Activated CD4-positive, alpha-beta memory T cell treated with anti-CD3 and anti-CD28 coated beads, Interleukin-2, amount 10 ng/mL, durations not matched to agents 7 days and 5 days (primary cell): ENCODE results near the gene ATF7IP. TPM values are rescaled to one million over a fixed set of nuclear protein-coding genes. Genes with fewer than 3 reads are reported as not detected.
A peak's percentile ranks its signal among the peaks of the same experiment; 100 is the strongest.

ENCODE experiments used
- CTCF ChIA-PET: fragments of 350-600 bp; sonication (Branson Sonifier 250); formaldehyde crosslinking; loops from one replicate; lab custom pipeline; 2021; ENCODE audit warnings: antibody characterized with exemption, inconsistent platforms; lab: Charles Lee
- POLR2A ChIA-PET: fragments of 350-600 bp; sonication (Branson Sonifier 250); formaldehyde crosslinking; loops from one replicate; lab custom pipeline; 2021; ENCODE audit warnings: antibody characterized with exemption; lab: Charles Lee
- DNase-seq: peaks from one replicate; pipeline ENCODE4 v3.0.0-alpha.2; 2020
- H3K27ac Mint-ChIP-seq: one replicate; pipeline ENCODE4 v1.8.0; 2021; ENCODE audit warnings: mild to moderate bottlenecking, mixed read lengths
- H3K27me3 Mint-ChIP-seq: one replicate; pipeline ENCODE4 v1.8.0; 2021; ENCODE audit warnings: mixed read lengths
- H3K36me3 Mint-ChIP-seq: one replicate; pipeline ENCODE4 v1.8.0; 2021; ENCODE audit warnings: low read depth, mixed read lengths
- H3K4me1 Mint-ChIP-seq: one replicate; pipeline ENCODE4 v1.8.0; 2021; ENCODE audit warnings: mixed read lengths
- H3K4me3 Mint-ChIP-seq: one replicate; pipeline ENCODE4 v1.8.0; 2021; ENCODE audit warnings: mild to moderate bottlenecking, mixed read lengths
- H3K9me3 Mint-ChIP-seq: one replicate; pipeline ENCODE4 v1.8.0; 2021; ENCODE audit warnings: mixed read lengths
- total RNA-seq, 2 experiments: library from RNA; stranded (reverse); gene quantifications; one replicate each; pipeline ENCODE4 v1.2.3, GENCODE V29; 2021

The ATF7IP gene
- total RNA-seq, 2 experiments from 2014 or later = 129 to 134 TPM

DNA sequence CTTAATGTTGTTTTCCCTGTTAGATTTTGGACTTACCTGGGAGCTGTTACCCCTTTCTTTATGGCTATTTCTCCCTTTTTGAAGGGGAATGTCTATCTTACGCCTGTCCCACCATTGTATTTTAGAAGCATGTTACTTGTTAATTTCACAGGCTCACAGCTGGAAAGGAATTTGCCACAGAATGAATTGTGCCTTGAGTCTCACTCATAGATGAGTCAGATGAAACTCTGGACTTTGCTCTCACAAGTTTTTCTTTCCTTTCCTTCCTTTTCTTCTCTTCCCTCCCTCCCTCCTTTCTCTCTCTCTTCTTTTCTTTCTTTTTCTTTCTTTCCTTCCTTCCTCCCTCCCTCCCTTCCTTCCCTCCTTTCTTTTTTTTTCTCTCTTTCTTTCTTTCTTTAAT, 9.3 kb upstream of the ATF7IP start:
- CTCF ChIA-PET = no interaction called here
- H3K4me3 Mint-ChIP-seq = no peak overlapping the region
- POLR2A ChIA-PET = no interaction called here
- H3K36me3 Mint-ChIP-seq = peaks cover 8% of the 10 kb centered on the region
- peaks cover 21% of the 10 kb centered on the region for H3K9me3 Mint-ChIP-seq
- no peaks in the 10 kb centered on the region for H3K4me1 Mint-ChIP-seq
- no peaks in the 10 kb centered on the region for H3K27me3 Mint-ChIP-seq
- DNase-seq = no peak
- no peak overlapping the region for H3K27ac Mint-ChIP-seq

DNA sequence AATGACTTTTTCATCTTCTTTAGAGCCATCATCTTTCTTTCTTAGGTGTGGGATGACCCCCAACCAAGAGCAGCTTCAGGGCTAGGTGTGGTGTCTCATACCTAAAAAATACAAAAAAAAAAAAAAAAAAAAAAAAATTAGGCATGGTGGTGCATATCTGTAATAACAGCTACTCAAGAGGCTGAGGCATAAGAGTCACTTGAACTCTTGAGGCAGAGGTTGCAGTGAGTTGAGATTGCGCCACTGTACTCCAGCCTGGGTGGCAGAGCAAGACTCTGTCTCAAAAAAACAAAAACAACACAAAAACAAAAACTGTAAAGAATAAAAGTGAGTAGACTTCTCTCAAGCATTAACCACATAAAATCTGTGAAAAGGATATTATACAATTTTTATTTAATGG, 8.0 kb upstream of the ATF7IP start:
- POLR2A ChIA-PET = no interaction called here
- peaks cover 15% of the 10 kb centered on the region for H3K9me3 Mint-ChIP-seq
- H3K36me3 Mint-ChIP-seq = peaks cover 10% of the 10 kb centered on the region
- DNase-seq = no peak
- CTCF ChIA-PET = no interaction called here
- no peaks in the 10 kb centered on the region for H3K27me3 Mint-ChIP-seq
- no peak overlapping the region for H3K4me3 Mint-ChIP-seq
- no peak overlapping the region for H3K27ac Mint-ChIP-seq
- peaks cover 4% of the 10 kb centered on the region for H3K4me1 Mint-ChIP-seq

DNA sequence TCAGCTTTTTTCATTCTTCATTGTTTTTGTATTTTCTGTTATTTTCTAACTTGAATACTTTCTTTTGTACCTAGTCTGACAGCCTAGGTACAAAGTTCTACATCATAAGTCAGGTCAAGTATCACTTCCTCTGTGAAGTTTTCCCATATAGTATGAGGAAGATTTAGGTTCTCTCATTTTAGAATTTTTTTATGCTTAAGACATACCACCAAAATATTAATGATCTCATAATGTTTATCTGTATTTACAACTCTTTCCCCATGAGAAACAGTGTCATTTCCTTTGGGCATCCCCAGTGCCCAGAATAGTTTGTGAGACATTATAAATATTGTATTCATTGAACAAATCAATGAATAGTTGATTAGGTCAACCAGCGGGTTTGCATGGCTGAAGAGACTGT, 3.1 kb upstream of the ATF7IP start:
- H3K27me3 Mint-ChIP-seq = no peaks in the 10 kb centered on the region
- peaks cover 3% of the 10 kb centered on the region for H3K9me3 Mint-ChIP-seq
- H3K4me1 Mint-ChIP-seq = peaks cover 15% of the 10 kb centered on the region
- ChIA-PET POLR2A (interaction anchor here (1.6 kb wide), 1 partner anchor 124 kb away, joined by 3 read pairs; no protein-coding TSS in a partner anchor), CTCF (no interaction called here)
- no peak overlapping the region for H3K27ac Mint-ChIP-seq
- peaks cover 22% of the 10 kb centered on the region for H3K36me3 Mint-ChIP-seq
- DNase-seq = no peak
- H3K4me3 Mint-ChIP-seq = no peak overlapping the region

DNA sequence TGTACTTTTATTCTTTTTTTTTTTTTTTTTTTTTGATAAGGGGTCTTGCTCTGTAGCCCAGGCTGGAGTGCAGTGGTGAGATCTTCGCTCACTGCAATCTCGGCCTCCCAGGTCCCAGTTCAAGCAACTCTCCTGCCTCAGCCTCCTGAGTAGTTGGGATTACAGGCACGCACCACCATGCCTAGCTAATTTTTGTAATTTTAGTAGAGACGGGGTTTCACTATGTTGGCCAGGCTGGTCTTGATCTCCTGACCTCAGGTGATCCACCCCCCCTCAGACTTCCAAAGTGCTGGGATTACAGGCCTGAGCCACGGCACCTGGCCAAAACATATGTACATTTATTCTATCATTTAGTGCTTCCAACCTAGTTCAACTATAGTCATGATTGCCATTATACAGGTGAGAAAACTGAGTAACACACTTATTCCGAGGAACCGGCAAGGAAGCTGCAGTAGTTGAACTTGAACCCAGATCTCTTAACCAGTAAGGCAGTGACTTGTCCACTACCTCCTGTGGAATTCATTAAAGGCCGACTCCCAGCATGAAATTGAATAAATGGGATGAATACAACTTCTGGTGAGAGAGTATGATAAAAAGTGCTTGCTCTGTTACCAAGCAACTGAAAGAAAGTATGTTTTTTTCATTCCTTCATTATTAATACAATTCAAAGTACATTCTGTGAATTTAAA, 755 bp upstream of the ATF7IP start:
- peak overlapping the region; percentile 79 for H3K4me3 Mint-ChIP-seq
- H3K27me3 Mint-ChIP-seq = no peaks in the 10 kb centered on the region
- H3K4me1 Mint-ChIP-seq = peaks cover 24% of the 10 kb centered on the region
- peak overlapping the region; percentile 94 for H3K27ac Mint-ChIP-seq
- ChIA-PET CTCF (interaction anchor here (1.0 to 3.6 kb wide), 19 partner anchors 21 to 410 kb away, joined by 3 to 95 read pairs (median 9); a partner anchor contains a TSS), POLR2A (interaction anchor here (0.9 to 3.7 kb wide), 24 partner anchors 10 to 1649 kb away, joined by 3 to 247 read pairs (median 12); partner anchors contain the start of gene ARHGDIB)
- no peak for DNase-seq
- H3K36me3 Mint-ChIP-seq = peaks cover 34% of the 10 kb centered on the region
- peaks cover 3% of the 10 kb centered on the region for H3K9me3 Mint-ChIP-seq

DNA sequence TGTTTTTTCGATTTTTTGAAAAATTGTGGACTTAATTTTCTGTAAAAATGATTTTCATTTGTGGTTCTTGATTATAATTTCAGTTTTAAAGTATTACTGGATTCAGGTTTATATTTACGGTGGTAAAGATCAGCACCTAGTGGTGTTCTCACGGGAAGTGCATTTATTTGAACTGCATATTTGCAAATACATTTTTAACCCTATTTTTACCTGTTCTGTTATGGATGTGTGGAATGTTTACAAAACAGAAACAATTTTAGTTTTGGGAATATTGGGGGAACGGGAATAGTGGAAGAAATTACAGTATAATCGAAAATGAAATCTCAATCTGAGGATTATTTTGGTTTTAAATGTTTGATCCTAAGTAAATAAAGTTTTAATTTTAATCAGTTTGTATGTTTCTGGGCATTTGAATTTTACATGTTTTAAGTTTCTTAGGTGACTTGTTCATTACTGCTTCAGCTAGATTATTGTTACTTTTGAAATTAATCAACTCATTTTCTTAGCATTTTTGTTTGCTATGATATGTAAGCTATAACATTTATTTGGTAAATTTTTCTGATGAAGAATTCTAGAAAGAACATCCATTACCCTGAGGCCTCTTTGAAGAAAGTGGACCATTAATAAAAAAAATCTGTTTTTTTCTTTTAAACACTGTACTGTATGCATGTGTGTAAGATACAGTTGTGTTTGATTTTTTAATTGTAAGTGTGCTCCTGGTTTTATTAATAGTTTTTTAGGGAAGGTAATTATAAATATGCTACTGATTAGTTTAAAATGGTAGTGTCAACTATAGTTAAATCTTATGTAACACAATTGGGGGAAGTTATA, 942 bp downstream of the ATF7IP start:
- no peak for DNase-seq
- H3K4me3 Mint-ChIP-seq = peak overlapping the region; percentile 79
- no peaks in the 10 kb centered on the region for H3K27me3 Mint-ChIP-seq
- CTCF ChIA-PET = interaction anchor here (0.8 to 3.6 kb wide), 26 partner anchors 8 to 438 kb away, joined by 3 to 95 read pairs (median 6); partner anchors contain the start of gene C12orf60
- POLR2A ChIA-PET = interaction anchor here (1.2 to 3.7 kb wide), 23 partner anchors 10 to 1650 kb away, joined by 4 to 247 read pairs (median 14); partner anchors contain the start of gene ARHGDIB
- H3K27ac Mint-ChIP-seq = peak overlapping the region; percentile 94
- H3K4me1 Mint-ChIP-seq = peaks cover 36% of the 10 kb centered on the region
- H3K9me3 Mint-ChIP-seq = peaks cover 3% of the 10 kb centered on the region
- H3K36me3 Mint-ChIP-seq = peaks cover 44% of the 10 kb centered on the region

DNA sequence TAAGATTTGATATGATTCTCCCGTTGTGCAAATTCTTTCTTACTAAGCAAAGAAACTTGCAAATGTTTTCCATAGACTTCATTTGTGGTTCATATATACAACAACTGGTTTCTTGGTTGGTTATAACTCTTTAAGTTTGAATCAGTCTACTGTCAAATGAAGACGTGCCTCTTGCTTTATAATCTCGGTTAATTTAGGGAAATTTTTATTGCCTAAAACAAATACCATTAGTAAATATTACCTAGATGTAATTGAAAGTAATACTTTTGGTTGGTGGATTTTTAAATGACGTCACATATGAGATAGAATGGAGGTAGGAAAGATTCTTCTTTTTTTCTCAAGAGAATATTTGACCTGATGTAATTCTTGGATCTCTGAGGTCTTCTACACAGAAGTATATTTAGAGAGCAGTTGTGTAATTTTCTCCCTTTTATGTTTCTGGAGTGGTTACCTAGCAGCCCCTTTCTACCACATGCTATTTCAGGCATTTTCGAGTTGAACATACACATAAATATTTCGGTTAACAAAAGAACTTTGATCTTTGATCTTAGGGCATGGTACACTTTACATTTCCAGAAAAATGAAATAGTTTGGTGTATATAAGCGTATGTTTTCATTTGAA, 1.7 kb downstream of the ATF7IP start:
- Mint-ChIP-seq H3K4me1 (peaks cover 41% of the 10 kb centered on the region), H3K4me3 (peak overlapping the region; percentile 79), H3K27me3 (no peaks in the 10 kb centered on the region), H3K27ac (peak overlapping the region; percentile 94), H3K9me3 (peaks cover 3% of the 10 kb centered on the region), H3K36me3 (peaks cover 48% of the 10 kb centered on the region)
- POLR2A ChIA-PET = interaction anchor here (1.5 to 3.7 kb wide), 11 partner anchors 19 to 1651 kb away, joined by 4 to 247 read pairs (median 33); partner anchors contain the start of gene ARHGDIB
- DNase-seq = no peak
- CTCF ChIA-PET = interaction anchor here (2.1 to 3.6 kb wide), 4 partner anchors 18 to 129 kb away, joined by 21 to 95 read pairs (median 29); no protein-coding TSS in a partner anchor

DNA sequence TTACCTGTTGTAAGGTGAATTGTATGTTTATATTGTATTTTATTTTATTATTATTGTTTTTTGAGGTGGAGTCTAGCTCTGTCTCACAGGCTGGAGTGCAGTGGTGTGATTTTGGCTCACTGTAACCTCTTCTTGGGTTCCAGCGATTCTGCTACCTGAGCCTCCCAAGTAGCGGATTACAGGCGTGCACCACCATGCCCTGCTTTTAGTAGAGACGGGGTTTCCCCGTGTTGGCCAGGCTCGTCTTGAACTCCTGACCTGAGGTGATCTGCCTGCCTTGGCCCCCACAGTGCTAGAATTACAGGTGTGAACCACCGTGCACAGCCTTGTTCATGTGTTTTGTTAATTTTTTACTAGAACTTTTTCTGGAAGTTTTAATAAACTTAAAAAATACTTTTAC, 3.8 kb downstream of the ATF7IP start:
- Mint-ChIP-seq H3K4me1 (peaks cover 50% of the 10 kb centered on the region), H3K36me3 (peaks cover 54% of the 10 kb centered on the region), H3K9me3 (no peaks in the 10 kb centered on the region), H3K27me3 (no peaks in the 10 kb centered on the region), H3K27ac (no peak overlapping the region), H3K4me3 (no peak overlapping the region)
- POLR2A ChIA-PET = interaction anchor here (1.1 to 7.1 kb wide), 5 partner anchors 16 to 115 kb away, joined by 3 to 107 read pairs (median 3); no protein-coding TSS in a partner anchor
- CTCF ChIA-PET = interaction anchor here (1.4 kb wide), 1 partner anchor 25 kb away, joined by 3 read pairs; no protein-coding TSS in a partner anchor
- DNase-seq = no peak

DNA sequence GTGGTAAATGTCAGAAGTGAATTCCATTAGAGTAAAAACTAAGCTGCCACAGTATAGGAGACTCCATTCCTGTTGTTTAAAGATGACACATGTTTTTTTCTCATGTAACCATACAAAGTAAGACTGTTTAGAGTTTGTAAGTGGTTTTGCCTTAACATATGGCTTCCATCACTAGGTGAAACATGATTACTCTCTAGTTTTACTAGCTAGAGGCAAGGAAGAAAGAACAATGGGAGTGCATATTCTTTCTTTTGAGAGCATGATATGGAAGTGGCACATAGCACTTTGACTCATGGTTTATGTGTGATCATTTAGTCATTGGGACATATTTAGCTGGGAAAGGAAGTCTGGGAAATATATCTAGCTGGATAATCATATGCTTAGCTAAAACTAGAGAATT, 7.7 kb downstream of the ATF7IP start:
- no peak for DNase-seq
- ChIA-PET CTCF (interaction anchor here (0.6 to 1.6 kb wide), 2 partner anchors 53 to 82 kb away, joined by 3 read pairs; no protein-coding TSS in a partner anchor), POLR2A (interaction anchor here (0.8 to 7.1 kb wide), 6 partner anchors 8 to 397 kb away, joined by 3 to 107 read pairs (median 6); a partner anchor contains a TSS)
- peaks cover 50% of the 10 kb centered on the region for H3K4me1 Mint-ChIP-seq
- H3K4me3 Mint-ChIP-seq = no peak overlapping the region
- H3K27ac Mint-ChIP-seq = no peak overlapping the region
- peaks cover 2% of the 10 kb centered on the region for H3K9me3 Mint-ChIP-seq
- peaks cover 64% of the 10 kb centered on the region for H3K36me3 Mint-ChIP-seq
- no peaks in the 10 kb centered on the region for H3K27me3 Mint-ChIP-seq

DNA sequence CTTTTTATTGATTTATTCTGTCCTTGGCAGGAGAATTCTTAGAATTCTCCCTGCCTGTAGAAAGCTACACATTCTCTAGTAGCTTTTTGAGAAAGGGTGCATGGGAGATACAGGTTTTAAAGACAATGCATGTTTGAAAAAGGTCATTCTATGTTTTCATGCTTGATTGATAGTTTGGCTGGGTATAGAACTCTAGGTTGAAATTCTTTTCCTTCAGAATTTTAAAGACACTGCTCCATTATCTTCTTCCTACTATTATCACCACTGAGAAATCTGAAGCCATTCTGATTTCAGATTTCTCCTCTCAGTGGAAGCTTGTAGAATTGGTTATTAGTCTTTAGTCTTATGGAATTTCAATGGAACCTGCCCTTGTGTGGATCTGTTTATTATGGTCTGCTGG, 14.0 kb downstream of the ATF7IP start:
- peaks cover 73% of the 10 kb centered on the region for H3K36me3 Mint-ChIP-seq

DNA sequence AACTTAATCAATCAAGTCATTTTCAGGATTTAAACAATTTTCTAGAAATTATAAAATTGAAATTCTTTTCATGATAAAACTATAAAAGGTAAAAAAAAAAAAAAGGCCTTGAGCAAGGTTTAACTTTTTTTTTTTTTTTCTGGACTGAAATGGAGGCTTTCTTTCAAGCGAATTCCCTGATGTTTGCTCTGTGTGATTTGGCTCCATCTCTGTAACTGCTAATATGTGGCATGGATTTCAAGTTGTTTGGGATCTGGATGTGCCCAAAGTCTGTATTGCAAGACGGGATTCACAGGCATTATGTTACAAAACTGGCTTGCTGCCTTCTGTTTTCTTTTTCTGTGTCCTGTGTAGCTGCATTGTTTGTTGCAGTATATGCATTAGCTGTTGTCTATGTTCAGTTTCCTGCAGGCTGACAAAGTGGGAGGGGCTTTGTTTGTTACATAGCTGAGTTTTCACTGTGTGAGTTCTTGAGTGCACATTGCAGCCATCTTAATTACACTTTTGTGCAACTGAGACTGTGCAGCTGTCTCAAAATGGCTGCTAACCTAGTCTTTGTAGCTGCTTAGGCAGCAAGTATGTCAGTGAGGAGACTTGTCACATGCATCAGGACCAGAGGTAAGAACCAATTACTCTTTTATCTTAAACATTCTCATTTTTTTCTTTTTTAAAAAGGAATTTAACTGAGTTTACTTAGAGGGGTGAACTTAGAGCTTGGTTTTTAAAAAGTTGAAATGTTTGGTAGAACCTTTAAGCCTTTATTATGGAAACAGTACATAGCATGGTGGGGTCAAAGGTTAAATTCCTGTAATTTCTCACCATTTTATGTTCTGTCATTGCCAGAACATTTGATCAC, 19.5 kb downstream of the ATF7IP start:
- POLR2A ChIA-PET = interaction anchor here (0.5 to 7.5 kb wide), 20 partner anchors 10 to 1661 kb away, joined by 3 to 247 read pairs (median 12); partner anchors contain the start of gene ATF7IP
- H3K36me3 Mint-ChIP-seq = peaks cover 54% of the 10 kb centered on the region
- H3K4me3 Mint-ChIP-seq = peak overlapping the region; percentile 74
- H3K4me1 Mint-ChIP-seq = peaks cover 53% of the 10 kb centered on the region
- no peaks in the 10 kb centered on the region for H3K27me3 Mint-ChIP-seq
- CTCF ChIA-PET = interaction anchor here (0.6 to 7.1 kb wide), 13 partner anchors 8 to 238 kb away, joined by 3 to 95 read pairs (median 5); partner anchors contain the start of gene ATF7IP
- peak; percentile 81 for DNase-seq
- H3K27ac Mint-ChIP-seq = peak overlapping the region; percentile 95
- H3K9me3 Mint-ChIP-seq = peaks cover 7% of the 10 kb centered on the region

More for the DNA sequence above, 14.0 kb downstream of the ATF7IP start:
- Mint-ChIP-seq H3K27ac (no peak overlapping the region), H3K9me3 (peaks cover 26% of the 10 kb centered on the region), H3K27me3 (no peaks in the 10 kb centered on the region), H3K4me3 (no peak overlapping the region), H3K4me1 (peaks cover 32% of the 10 kb centered on the region)
- CTCF ChIA-PET = no interaction called here
- POLR2A ChIA-PET = no interaction called here
- DNase-seq = no peak

DNA sequence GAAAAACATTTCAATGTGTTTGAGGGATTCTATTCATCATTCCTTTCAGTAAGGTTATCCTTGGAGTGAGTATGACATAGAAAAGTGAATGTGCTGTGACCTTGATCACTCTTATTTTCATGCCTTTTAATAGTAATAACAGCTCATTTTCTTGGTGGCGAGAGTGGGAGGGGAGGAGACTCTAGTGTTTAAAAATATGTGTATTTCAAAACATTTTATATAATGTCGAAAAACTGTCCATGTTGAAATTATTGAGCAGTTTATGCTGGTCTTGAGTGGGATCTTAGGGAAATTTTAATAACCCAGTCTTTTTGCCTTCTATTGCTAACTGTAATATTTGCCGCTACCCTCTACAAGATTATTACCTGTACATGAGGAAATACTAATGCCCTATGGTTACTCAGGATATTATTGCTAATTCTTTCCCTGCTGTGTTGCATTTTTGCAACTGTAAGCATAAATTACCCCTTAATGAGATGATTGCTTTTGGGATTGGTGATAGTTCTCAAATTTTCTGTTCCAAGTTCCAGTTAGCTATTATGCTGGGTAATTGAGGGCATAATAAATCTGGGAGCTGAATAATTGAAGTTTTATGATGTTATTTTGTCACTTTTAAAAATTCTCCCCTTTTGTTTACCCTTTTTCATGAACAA, 21.9 kb downstream of the ATF7IP start:
- no peak for DNase-seq
- Mint-ChIP-seq H3K36me3 (peaks cover 56% of the 10 kb centered on the region), H3K4me3 (peak overlapping the region; percentile 74), H3K27me3 (no peaks in the 10 kb centered on the region), H3K27ac (peak overlapping the region; percentile 95), H3K9me3 (no peaks in the 10 kb centered on the region), H3K4me1 (peaks cover 71% of the 10 kb centered on the region)
- POLR2A ChIA-PET = interaction anchor here (0.8 to 7.5 kb wide), 18 partner anchors 7 to 1668 kb away, joined by 3 to 247 read pairs (median 10); partner anchors contain the start of genes ATF7IP and WBP11
- CTCF ChIA-PET = interaction anchor here (0.9 to 7.1 kb wide), 3 partner anchors 22 to 67 kb away, joined by 3 to 95 read pairs (median 3); partner anchors contain the start of gene ATF7IP
